ENCODE results near the gene C3orf20. TPM values are rescaled to one million over a fixed set of nuclear protein-coding genes. Genes with fewer than 3 reads are reported as not detected.

The C3orf20 gene
- total RNA-seq, 1 experiment from 2014 or later = not detected

DNA sequence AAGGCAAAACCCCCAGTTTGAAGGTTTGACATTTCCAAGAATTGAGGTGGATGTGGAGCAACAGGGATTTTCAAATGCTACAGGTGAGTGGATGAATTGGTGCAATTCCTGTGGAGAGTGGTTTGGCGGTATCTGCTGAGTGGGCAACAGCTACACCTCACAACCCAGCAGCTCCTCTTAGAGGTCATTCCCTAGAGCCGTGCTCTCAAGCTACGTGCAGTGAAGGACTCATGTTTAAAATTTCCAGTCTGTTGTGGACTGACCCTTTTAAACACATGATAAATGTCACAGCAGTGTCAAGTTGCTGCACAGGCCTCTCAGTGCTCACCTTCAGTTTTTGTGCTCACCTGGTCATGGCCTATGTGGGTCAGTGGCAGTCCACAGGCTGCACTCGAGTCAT, 9.5 kb downstream of the C3orf20 start:
- no peaks in the 10 kb centered on the region for H3K9me3 ChIP-seq (ENCODE audit: low read length)
- H3K9ac ChIP-seq (ENCODE audit: low read length) = no peak overlapping the region
- H3K36me3 ChIP-seq (ENCODE audit: low read depth, low read length) = 0 out of 2 replicates have a peak, but pooled peaks cover 3% of the 10 kb centered on the region
- no peaks in the 10 kb centered on the region for H3K4me1 ChIP-seq (ENCODE audit: insufficient read depth, low read length)
- H3K4me3 ChIP-seq (ENCODE audit: low read length) = no peak overlapping the region
- H4K20me1 ChIP-seq (ENCODE audit: low read length) = no peaks in the 10 kb centered on the region
- TF ChIP-seq EZH2 (IDR thresholded peaks at IDR 0.05; ENCODE audit: low read length, unreplicated experiment) (no peak), EZH2phosphoT487 (IDR thresholded peaks at IDR 0.05; ENCODE audit: borderline replicate concordance, low read length) (no peak)
- TF ChIP-seq, protein P1, sequence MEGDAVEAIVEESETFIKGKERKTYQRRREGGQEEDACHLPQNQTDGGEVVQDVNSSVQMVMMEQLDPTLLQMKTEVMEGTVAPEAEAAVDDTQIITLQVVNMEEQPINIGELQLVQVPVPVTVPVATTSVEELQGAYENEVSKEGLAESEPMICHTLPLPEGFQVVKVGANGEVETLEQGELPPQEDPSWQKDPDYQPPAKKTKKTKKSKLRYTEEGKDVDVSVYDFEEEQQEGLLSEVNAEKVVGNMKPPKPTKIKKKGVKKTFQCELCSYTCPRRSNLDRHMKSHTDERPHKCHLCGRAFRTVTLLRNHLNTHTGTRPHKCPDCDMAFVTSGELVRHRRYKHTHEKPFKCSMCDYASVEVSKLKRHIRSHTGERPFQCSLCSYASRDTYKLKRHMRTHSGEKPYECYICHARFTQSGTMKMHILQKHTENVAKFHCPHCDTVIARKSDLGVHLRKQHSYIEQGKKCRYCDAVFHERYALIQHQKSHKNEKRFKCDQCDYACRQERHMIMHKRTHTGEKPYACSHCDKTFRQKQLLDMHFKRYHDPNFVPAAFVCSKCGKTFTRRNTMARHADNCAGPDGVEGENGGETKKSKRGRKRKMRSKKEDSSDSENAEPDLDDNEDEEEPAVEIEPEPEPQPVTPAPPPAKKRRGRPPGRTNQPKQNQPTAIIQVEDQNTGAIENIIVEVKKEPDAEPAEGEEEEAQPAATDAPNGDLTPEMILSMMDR (conservative IDR thresholded peaks at IDR 0.05; ENCODE audit: low read depth, low read length) = no peak
- H2AFZ ChIP-seq (ENCODE audit: low read length) = no peak overlapping the region
- ChIA-PET POLR2A (ENCODE audit: unreplicated experiment) (no interaction called here), CTCF (no interaction called here)
- H3K27me3 ChIP-seq (ENCODE audit: low read length) = peaks cover 4% of the 10 kb centered on the region; the same call in 1 of the 2 replicates
- H3K4me2 ChIP-seq (ENCODE audit: low read length) = no peak overlapping the region
- no peaks in the 10 kb centered on the region for H3K79me2 ChIP-seq (ENCODE audit: low read length)
- no peaks in the 10 kb centered on the region for H3K9me2 ChIP-seq (replicated peaks; ENCODE audit: low read length)
- intact Hi-C loops (cut with micrococcal nuclease) = no loop called here
- BruUV-seq (replicated peaks) = no TSS peak
- DNase-seq (no peak), ATAC-seq (no peak)
- no peak overlapping the region for H3K27ac ChIP-seq (ENCODE audit: low read length)
- no peaks in the 10 kb centered on the region for H3F3A ChIP-seq (ENCODE audit: low read length, unreplicated experiment)

DNA sequence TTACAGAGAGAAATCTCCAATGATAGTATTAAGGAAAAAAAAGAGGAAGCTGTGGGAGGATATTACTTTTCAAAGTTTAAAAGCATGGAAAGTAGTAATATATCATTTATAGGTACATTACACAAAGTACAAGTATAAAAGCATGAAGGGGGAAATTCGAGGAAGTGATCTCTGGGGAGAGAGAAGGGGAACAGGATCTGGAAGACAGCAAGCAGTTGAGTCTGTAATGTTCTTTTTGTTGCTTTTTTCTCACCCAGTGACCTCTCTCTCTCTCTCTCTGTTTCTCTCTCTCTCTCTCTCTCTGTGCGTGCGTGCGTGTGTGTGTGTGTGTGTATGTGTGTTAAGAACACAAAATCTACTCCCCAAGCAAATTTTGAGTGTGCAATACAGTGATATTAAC, 10.2 kb downstream of the C3orf20 start:
- Histone ChIP-seq H3K4me3 (ENCODE audit: low read length) (no peak overlapping the region), H3K27me3 (ENCODE audit: low read length) (peaks cover 9% of the 10 kb centered on the region; the same call in 1 of the 2 replicates), H3K36me3 (ENCODE audit: low read depth, low read length) (no peaks in the 10 kb centered on the region), H4K20me1 (ENCODE audit: low read length) (no peaks in the 10 kb centered on the region), H3K4me1 (ENCODE audit: insufficient read depth, low read length) (no peaks in the 10 kb centered on the region), H3K79me2 (ENCODE audit: low read length) (no peaks in the 10 kb centered on the region), H2AFZ (ENCODE audit: low read length) (no peak overlapping the region), H3F3A (ENCODE audit: low read length, unreplicated experiment) (no peaks in the 10 kb centered on the region), H3K27ac (ENCODE audit: low read length) (no peak overlapping the region), H3K9me2 (replicated peaks; ENCODE audit: low read length) (no peaks in the 10 kb centered on the region), H3K4me2 (ENCODE audit: low read length) (no peak overlapping the region), H3K9me3 (ENCODE audit: low read length) (no peaks in the 10 kb centered on the region), H3K9ac (ENCODE audit: low read length) (no peak overlapping the region)
- BruUV-seq (replicated peaks) = no TSS peak
- no peak for DNase-seq
- ChIA-PET CTCF (no interaction called here), POLR2A (ENCODE audit: unreplicated experiment) (no interaction called here)
- TF ChIP-seq EZH2phosphoT487 (IDR thresholded peaks at IDR 0.05; ENCODE audit: borderline replicate concordance, low read length) (no peak), EZH2 (IDR thresholded peaks at IDR 0.05; ENCODE audit: low read length, unreplicated experiment) (no peak)
- TF ChIP-seq, protein P1 (conservative IDR thresholded peaks at IDR 0.05; ENCODE audit: low read depth, low read length) = no peak
- intact Hi-C loops (cut with micrococcal nuclease) = no loop called here
- ATAC-seq = no peak

DNA sequence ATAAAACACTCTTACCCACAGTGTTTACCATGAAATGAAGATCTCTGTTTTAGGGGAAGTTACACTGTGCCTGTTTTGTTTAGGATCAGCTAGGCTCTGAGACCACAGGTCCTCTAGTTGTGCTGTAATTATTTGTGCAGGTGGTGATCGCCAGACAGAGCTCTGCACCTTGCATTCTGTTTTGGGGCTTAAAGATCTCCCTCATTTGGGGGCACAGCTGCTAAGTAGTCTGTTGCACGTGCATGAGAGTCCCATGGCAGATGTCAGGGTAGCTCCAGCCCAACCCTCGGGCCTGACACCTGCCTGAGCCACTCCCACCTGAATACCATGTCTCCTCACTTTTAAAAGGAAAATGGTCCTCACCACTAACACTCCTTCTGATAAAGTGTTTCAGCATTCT, 12.4 kb downstream of the C3orf20 start:
- no peak overlapping the region for H3K4me3 ChIP-seq (ENCODE audit: low read length)
- H3K27ac ChIP-seq (ENCODE audit: low read length) = no peak overlapping the region
- no peaks in the 10 kb centered on the region for H3K4me1 ChIP-seq (ENCODE audit: insufficient read depth, low read length)
- DNase-seq (no peak), ATAC-seq (no peak)
- no peaks in the 10 kb centered on the region for H3F3A ChIP-seq (ENCODE audit: low read length, unreplicated experiment)
- POLR2A ChIA-PET (ENCODE audit: unreplicated experiment) = no interaction called here
- H3K36me3 ChIP-seq (ENCODE audit: low read depth, low read length) = no peaks in the 10 kb centered on the region
- CTCF ChIA-PET = no interaction called here
- no peaks in the 10 kb centered on the region for H3K79me2 ChIP-seq (ENCODE audit: low read length)
- H3K9me3 ChIP-seq (ENCODE audit: low read length) = no peaks in the 10 kb centered on the region
- intact Hi-C loops (cut with micrococcal nuclease) = no loop called here
- no peaks in the 10 kb centered on the region for H4K20me1 ChIP-seq (ENCODE audit: low read length)
- H2AFZ ChIP-seq (ENCODE audit: low read length) = no peak overlapping the region
- H3K4me2 ChIP-seq (ENCODE audit: low read length) = no peak overlapping the region
- no peak overlapping the region for H3K9ac ChIP-seq (ENCODE audit: low read length)
- H3K9me2 ChIP-seq (replicated peaks; ENCODE audit: low read length) = no peaks in the 10 kb centered on the region
- TF ChIP-seq EZH2phosphoT487 (IDR thresholded peaks at IDR 0.05; ENCODE audit: borderline replicate concordance, low read length) = no peak
- no peak for TF ChIP-seq EZH2 (IDR thresholded peaks at IDR 0.05; ENCODE audit: low read length, unreplicated experiment)
- TF ChIP-seq, protein P1 (conservative IDR thresholded peaks at IDR 0.05; ENCODE audit: low read depth, low read length) = no peak
- no TSS peak for BruUV-seq (replicated peaks)
- H3K27me3 ChIP-seq (ENCODE audit: low read length) = peaks cover 14% of the 10 kb centered on the region

Measured in PC-3 (cell line).